Measurements from ENCODE around the gene GPER1.

GPER1 gene

GRCh38 chr7:1104516-1105179 lies 16.7 kb downstream of the GPER1 start:
- no peak for TF ChIP-seq SUZ12 (IDR thresholded peaks at IDR 0.05)
- no peak for TF ChIP-seq FOXM1 (IDR thresholded peaks at IDR 0.05; ENCODE audit: borderline replicate concordance)
- TF ChIP-seq NFRKB (IDR thresholded peaks at IDR 0.05) = no peak
- TF ChIP-seq L3MBTL2 (conservative IDR thresholded peaks at IDR 0.05) = no peak
- TF ChIP-seq ZNF384 (IDR thresholded peaks at IDR 0.05) = no peak
- no peak for TF ChIP-seq FOXA1 (IDR thresholded peaks at IDR 0.05)
- no peak for TF ChIP-seq ARNT (IDR thresholded peaks at IDR 0.05)
- no peak for TF ChIP-seq FOXK2 (IDR thresholded peaks at IDR 0.05)
- TF ChIP-seq CTBP1 (IDR thresholded peaks at IDR 0.05; ENCODE audit: borderline replicate concordance) = no peak
- TF ChIP-seq PKNOX1 (IDR thresholded peaks at IDR 0.05) = no peak
- no peak for TF ChIP-seq ELF4 (IDR thresholded peaks at IDR 0.05)
- no peak for TF ChIP-seq SP1 (IDR thresholded peaks at IDR 0.05)
- no peak for TF ChIP-seq HDGF (IDR thresholded peaks at IDR 0.05; ENCODE audit: borderline replicate concordance)
- no peak for TF ChIP-seq LEF1 (IDR thresholded peaks at IDR 0.05; ENCODE audit: borderline replicate concordance)
- TF ChIP-seq TARDBP (IDR thresholded peaks at IDR 0.05) = no peak
- TF ChIP-seq BHLHE40 (IDR thresholded peaks at IDR 0.05; ENCODE audit: borderline replicate concordance) = no peak
- no peak for DNase-seq (ENCODE audit: extremely low spot score)
- ChIA-PET POLR2A (no interaction called here), CTCF (no interaction called here)

- ChIA-PET POLR2A (no interaction called here), CTCF (no interaction called here)
Measured at GRCh38 chr7:1105189-1105588, 17.3 kb downstream of the GPER1 start.

GRCh38 chr7:1106063-1106792 lies 18.3 kb downstream of the GPER1 start:
- CTCF ChIA-PET = interaction anchor here (0.7 kb wide), 1 partner anchor 30 kb away, joined by 3 read pairs; no protein-coding TSS in a partner anchor
- POLR2A ChIA-PET = no interaction called here
- no peak for DNase-seq (ENCODE audit: extremely low spot score)
- no peak for TF ChIP-seq ELF4 (IDR thresholded peaks at IDR 0.05)
- no peak for TF ChIP-seq FOXK2 (IDR thresholded peaks at IDR 0.05)
- TF ChIP-seq SUZ12 (IDR thresholded peaks at IDR 0.05) = no peak
- no peak for TF ChIP-seq SP1 (IDR thresholded peaks at IDR 0.05)
- no peak for TF ChIP-seq PKNOX1 (IDR thresholded peaks at IDR 0.05)
- TF ChIP-seq BHLHE40 (IDR thresholded peaks at IDR 0.05; ENCODE audit: borderline replicate concordance) = no peak
- TF ChIP-seq ARNT (IDR thresholded peaks at IDR 0.05) = no peak
- TF ChIP-seq LEF1 (IDR thresholded peaks at IDR 0.05; ENCODE audit: borderline replicate concordance) = no peak
- TF ChIP-seq HDGF (IDR thresholded peaks at IDR 0.05; ENCODE audit: borderline replicate concordance) = no peak
- TF ChIP-seq ZNF384 (IDR thresholded peaks at IDR 0.05) = no peak
- TF ChIP-seq L3MBTL2 (conservative IDR thresholded peaks at IDR 0.05) = no peak
- TF ChIP-seq CTBP1 (IDR thresholded peaks at IDR 0.05; ENCODE audit: borderline replicate concordance) = no peak
- no peak for TF ChIP-seq FOXM1 (IDR thresholded peaks at IDR 0.05; ENCODE audit: borderline replicate concordance)
- TF ChIP-seq TARDBP (IDR thresholded peaks at IDR 0.05) = no peak
- TF ChIP-seq NFRKB (IDR thresholded peaks at IDR 0.05) = no peak
- no peak for TF ChIP-seq FOXA1 (IDR thresholded peaks at IDR 0.05)

More at GRCh38 chr7:1105189-1105588, 17.3 kb downstream of the GPER1 start:
- TF ChIP-seq CTBP1 (IDR thresholded peaks at IDR 0.05; ENCODE audit: borderline replicate concordance) (no peak), BHLHE40 (IDR thresholded peaks at IDR 0.05; ENCODE audit: borderline replicate concordance) (no peak), ELF4 (IDR thresholded peaks at IDR 0.05) (no peak), FOXK2 (IDR thresholded peaks at IDR 0.05) (no peak), LEF1 (IDR thresholded peaks at IDR 0.05; ENCODE audit: borderline replicate concordance) (no peak), SP1 (IDR thresholded peaks at IDR 0.05) (no peak), FOXM1 (IDR thresholded peaks at IDR 0.05; ENCODE audit: borderline replicate concordance) (no peak), TARDBP (IDR thresholded peaks at IDR 0.05) (no peak), SUZ12 (IDR thresholded peaks at IDR 0.05) (no peak)
- no peak for DNase-seq (ENCODE audit: extremely low spot score)

GRCh38 chr7:1106793-1107421 lies 19.0 kb downstream of the GPER1 start:
- DNase-seq (ENCODE audit: extremely low spot score) = no peak
- POLR2A ChIA-PET = no interaction called here
- no peak for TF ChIP-seq SUZ12 (IDR thresholded peaks at IDR 0.05)
- no peak for TF ChIP-seq FOXK2 (IDR thresholded peaks at IDR 0.05)
- no peak for TF ChIP-seq NFRKB (IDR thresholded peaks at IDR 0.05)
- no peak for TF ChIP-seq HDGF (IDR thresholded peaks at IDR 0.05; ENCODE audit: borderline replicate concordance)
- TF ChIP-seq CTBP1 (IDR thresholded peaks at IDR 0.05; ENCODE audit: borderline replicate concordance) = no peak
- no peak for TF ChIP-seq ZNF384 (IDR thresholded peaks at IDR 0.05)
- no peak for TF ChIP-seq BHLHE40 (IDR thresholded peaks at IDR 0.05; ENCODE audit: borderline replicate concordance)
- CTCF ChIA-PET = interaction anchor here (0.7 kb wide), 1 partner anchor 30 kb away, joined by 3 read pairs; no protein-coding TSS in a partner anchor

- ChIA-PET POLR2A (no interaction called here), CTCF (no interaction called here)
- DNase-seq (ENCODE audit: extremely low spot score) = no peak
- no peak for TF ChIP-seq NFRKB (IDR thresholded peaks at IDR 0.05)
- no peak for TF ChIP-seq SP1 (IDR thresholded peaks at IDR 0.05)
- no peak for TF ChIP-seq HDGF (IDR thresholded peaks at IDR 0.05; ENCODE audit: borderline replicate concordance)
- no peak for TF ChIP-seq PKNOX1 (IDR thresholded peaks at IDR 0.05)
- no peak for TF ChIP-seq L3MBTL2 (conservative IDR thresholded peaks at IDR 0.05)
Measured at GRCh38 chr7:1108264-1108920, 20.5 kb downstream of the GPER1 start.
